ENCODE results near the gene KRT86.

KRT86 gene

GRCh38 chr12:52312086-52312485, 37.6 kb downstream of the KRT86 start:
- H3K79me2 ChIP-seq (ENCODE audit: low read length): no peaks in the 10 kb centered on the region

DNA sequence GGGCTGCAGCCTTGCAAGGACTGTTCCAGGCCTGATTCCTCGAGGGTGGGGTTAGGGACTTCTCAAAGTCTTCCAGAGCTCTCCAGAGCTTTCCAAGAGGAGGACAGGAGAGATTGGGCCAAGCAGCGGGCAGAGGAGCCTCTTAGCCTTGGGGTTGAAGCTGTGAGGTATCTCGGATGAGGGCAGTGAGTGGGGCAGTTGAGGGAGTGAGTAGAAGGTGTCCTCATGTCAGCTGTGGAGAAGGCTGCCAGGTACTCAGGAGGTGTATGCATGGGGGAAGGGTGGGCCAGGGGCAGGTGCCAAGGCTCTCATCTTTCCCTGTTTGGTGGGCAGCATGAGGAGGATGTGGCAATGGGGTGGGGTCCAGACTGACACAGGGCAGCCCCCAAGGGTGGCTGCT, 39.0 kb downstream of the KRT86 start:
- no peak overlapping the region for H3K27ac ChIP-seq (ENCODE audit: low read length)
- no peak overlapping the region for H3K4me3 ChIP-seq (ENCODE audit: low read length)
- H3K79me2 ChIP-seq (ENCODE audit: low read length): no peaks in the 10 kb centered on the region
- no peaks in the 10 kb centered on the region for H3K4me1 ChIP-seq (ENCODE audit: low read length)
- H3K9ac ChIP-seq (ENCODE audit: low read length): no peak overlapping the region
- H4K20me1 ChIP-seq (ENCODE audit: insufficient read depth, low read length): no peaks in the 10 kb centered on the region
- no peak overlapping the region for H2AFZ ChIP-seq (ENCODE audit: low read length)
- H3K9me3 ChIP-seq (replicated peaks; ENCODE audit: insufficient read depth, low read length): no peaks in the 10 kb centered on the region
- no peaks in the 10 kb centered on the region for H3K9me2 ChIP-seq (replicated peaks; ENCODE audit: insufficient read depth, low read length)
- no peaks in the 10 kb centered on the region for H3F3A ChIP-seq (ENCODE audit: insufficient read depth, low read length)
- no peak for TF ChIP-seq EZH2 (optimal IDR thresholded peaks at IDR 0.05; ENCODE audit: low read depth, low read length)
- TF ChIP-seq EZH2phosphoT487 (IDR thresholded peaks at IDR 0.05; ENCODE audit: low read length): no peak
- TF ChIP-seq CTCF (IDR thresholded peaks at IDR 0.05; ENCODE audit: low read length): no peak
- DNase-seq: no peak
- no peak overlapping the region for H3K4me2 ChIP-seq (ENCODE audit: low read depth, low read length)
- H3K36me3 ChIP-seq (replicated peaks; ENCODE audit: insufficient read depth, low read length): no peaks in the 10 kb centered on the region
- peaks cover 80% of the 10 kb centered on the region for H3K27me3 ChIP-seq (replicated peaks; ENCODE audit: insufficient read depth, low read length)

More at GRCh38 chr12:52312086-52312485, 37.6 kb downstream of the KRT86 start:
- H2AFZ ChIP-seq (ENCODE audit: low read length): no peak overlapping the region
- H3K9me2 ChIP-seq (replicated peaks; ENCODE audit: insufficient read depth, low read length): no peaks in the 10 kb centered on the region
- H3K27ac ChIP-seq (ENCODE audit: low read length): no peak overlapping the region
- H3K27me3 ChIP-seq (replicated peaks; ENCODE audit: insufficient read depth, low read length): peaks cover 84% of the 10 kb centered on the region
- no peak overlapping the region for H3K4me3 ChIP-seq (ENCODE audit: low read length)
- DNase-seq: no peak
- H3F3A ChIP-seq (ENCODE audit: insufficient read depth, low read length): no peaks in the 10 kb centered on the region
- H3K9me3 ChIP-seq (replicated peaks; ENCODE audit: insufficient read depth, low read length): no peaks in the 10 kb centered on the region
- no peak overlapping the region for H3K4me2 ChIP-seq (ENCODE audit: low read depth, low read length)
- no peaks in the 10 kb centered on the region for H3K4me1 ChIP-seq (ENCODE audit: low read length)
- no peaks in the 10 kb centered on the region for H4K20me1 ChIP-seq (ENCODE audit: insufficient read depth, low read length)
- H3K36me3 ChIP-seq (replicated peaks; ENCODE audit: insufficient read depth, low read length): no peaks in the 10 kb centered on the region
- no peak for TF ChIP-seq EZH2phosphoT487 (IDR thresholded peaks at IDR 0.05; ENCODE audit: low read length)
- no peak for TF ChIP-seq EZH2 (optimal IDR thresholded peaks at IDR 0.05; ENCODE audit: low read depth, low read length)
- no peak for TF ChIP-seq CTCF (IDR thresholded peaks at IDR 0.05; ENCODE audit: low read length)
- H3K9ac ChIP-seq (ENCODE audit: low read length): no peak overlapping the region

- no peaks in the 10 kb centered on the region for H3K79me2 ChIP-seq (ENCODE audit: low read length)
- H4K20me1 ChIP-seq (ENCODE audit: insufficient read depth, low read length): no peaks in the 10 kb centered on the region
- H3F3A ChIP-seq (ENCODE audit: insufficient read depth, low read length): no peaks in the 10 kb centered on the region
- no peak overlapping the region for H3K4me2 ChIP-seq (ENCODE audit: low read depth, low read length)
- no peaks in the 10 kb centered on the region for H3K4me1 ChIP-seq (ENCODE audit: low read length)
- no peak for DNase-seq
- no peak overlapping the region for H3K4me3 ChIP-seq (ENCODE audit: low read length)
- no peaks in the 10 kb centered on the region for H3K36me3 ChIP-seq (replicated peaks; ENCODE audit: insufficient read depth, low read length)
- H3K9me3 ChIP-seq (replicated peaks; ENCODE audit: insufficient read depth, low read length): no peaks in the 10 kb centered on the region
- no peak for TF ChIP-seq CTCF (IDR thresholded peaks at IDR 0.05; ENCODE audit: low read length)
- no peak for TF ChIP-seq EZH2phosphoT487 (IDR thresholded peaks at IDR 0.05; ENCODE audit: low read length)
- TF ChIP-seq EZH2 (optimal IDR thresholded peaks at IDR 0.05; ENCODE audit: low read depth, low read length): no peak
- no peak overlapping the region for H3K27ac ChIP-seq (ENCODE audit: low read length)
- no peak overlapping the region for H3K9ac ChIP-seq (ENCODE audit: low read length)
- H2AFZ ChIP-seq (ENCODE audit: low read length): no peak overlapping the region
- H3K27me3 ChIP-seq (replicated peaks; ENCODE audit: insufficient read depth, low read length): peaks cover 80% of the 10 kb centered on the region
- no peaks in the 10 kb centered on the region for H3K9me2 ChIP-seq (replicated peaks; ENCODE audit: insufficient read depth, low read length)
Observed at GRCh38 chr12:52313926-52314325, 39.5 kb downstream of the KRT86 start.

All from MM.1S (cell line).